Mammary epithelial cell (primary cell): ENCODE measurements around the gene UPK3A.

Experiments used
- CTCF ChIP-seq, 2 donors: IDR thresholded peaks in 1 of 2; conservative IDR thresholded peaks in 1 of 2; 2 replicates each; pipeline ENCODE4 v1.5.1; 2011 to 2012; ENCODE audit warnings: inconsistent platforms in 2 of 2, low read length in 2 of 2, mild to moderate bottlenecking in 2 of 2, control low read depth in 1 of 2, low read depth in 1 of 2; ENCODE audit not compliant: insufficient read depth in 1 of 2; ENCODE audit errors: extremely low read depth in 1 of 2
- EZH2 ChIP-seq: IDR thresholded peaks from 2 replicates; pipeline ENCODE4 v1.6.1; 2012; ENCODE audit warnings: low read length, inconsistent platforms, borderline replicate concordance

- TF ChIP-seq CTCF (conservative IDR thresholded peaks at IDR 0.05 in 1 of 2, IDR thresholded peaks at IDR 0.05 in 1 of 2; ENCODE audit: extremely low read depth in 1 of 2, insufficient read depth in 1 of 2, low read depth in 1 of 2, low read length in 2 of 2), result no peak
- no peak for TF ChIP-seq EZH2
These were observed 10.7 kb downstream of the UPK3A start for GRCh38 chr22:45295492-45295891.
